ENCODE data around the gene PALLD.

Gene PALLD

GRCh38 chr4:168841000-168841671, 344.3 kb downstream of the PALLD start:
- DNase-seq, result no peak

DNA sequence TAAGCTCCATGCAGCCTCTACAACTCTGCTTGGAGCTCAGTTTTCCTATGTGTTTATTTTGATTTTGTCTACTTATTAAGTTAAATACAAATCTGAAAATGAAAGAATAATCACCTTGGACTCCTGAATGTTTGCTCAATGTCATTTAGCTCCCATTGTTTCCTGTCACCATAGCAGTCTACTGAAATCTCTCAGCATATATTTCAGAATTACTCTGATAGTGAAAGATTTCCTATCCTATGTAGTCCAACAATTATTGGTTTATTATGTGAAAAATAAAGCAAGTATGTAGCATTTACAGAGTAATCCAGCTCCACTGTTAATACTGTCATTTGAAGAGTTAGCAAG, 344.8 kb downstream of the PALLD start:
- DNase-seq, result no peak

- no peak for DNase-seq
Observed at GRCh38 chr4:168842186-168842585, 345.3 kb downstream of the PALLD start.

GRCh38 chr4:168843635-168844034, 346.8 kb downstream of the PALLD start:
- no peak for DNase-seq

DNA sequence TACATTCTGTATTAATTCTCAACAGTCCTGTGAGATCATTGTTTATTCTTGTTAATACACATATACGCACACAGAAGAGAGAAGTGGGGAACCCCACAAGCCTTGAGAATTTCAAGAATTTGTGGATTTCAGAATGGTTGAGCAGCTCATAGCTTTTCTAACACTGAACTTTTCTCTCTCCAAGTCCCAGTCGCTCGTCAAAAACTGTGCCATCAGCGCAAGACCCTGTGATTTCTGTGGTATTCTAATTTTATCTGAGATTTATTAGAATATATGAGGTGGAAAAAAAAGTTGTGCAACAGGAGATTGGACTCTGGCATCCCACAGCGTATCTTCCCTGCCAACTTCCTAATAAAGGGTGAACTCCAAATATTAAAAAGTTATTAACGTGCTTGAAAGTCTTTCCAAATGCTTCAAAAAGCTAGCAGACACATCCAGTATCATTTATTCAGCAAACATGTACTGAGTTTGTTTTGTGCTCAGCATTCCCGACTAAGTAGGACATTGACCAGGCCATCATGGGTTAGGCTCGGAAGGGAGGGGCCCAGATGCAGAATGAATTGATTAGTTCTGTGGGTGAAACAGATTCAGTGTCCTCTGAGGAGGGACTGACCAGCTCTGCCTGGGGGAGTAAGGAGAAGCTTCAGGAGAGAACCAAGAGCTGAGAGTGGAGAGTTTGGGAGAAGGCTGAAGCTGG, 347.6 kb downstream of the PALLD start:
- DNase-seq, result no peak

DNA sequence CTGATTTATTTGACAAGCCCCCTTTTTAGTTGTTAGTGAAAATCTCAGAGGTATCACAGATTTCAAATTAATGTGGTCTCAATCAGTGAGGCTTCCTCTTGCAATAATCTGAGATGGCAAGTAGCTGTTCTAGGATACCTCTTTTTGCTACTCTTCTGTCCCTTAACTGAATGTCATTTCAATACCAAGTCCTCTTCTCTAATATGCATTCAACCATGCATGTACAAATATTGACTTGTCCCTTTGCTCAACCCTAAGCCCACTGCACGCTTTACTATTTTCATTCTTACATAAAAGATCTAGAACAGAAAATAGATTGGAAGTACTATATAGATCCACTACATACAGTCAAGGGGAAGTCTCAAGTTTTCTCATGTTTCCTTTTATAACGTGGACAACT, 349.0 kb downstream of the PALLD start:
- DNase-seq, result no peak

DNA sequence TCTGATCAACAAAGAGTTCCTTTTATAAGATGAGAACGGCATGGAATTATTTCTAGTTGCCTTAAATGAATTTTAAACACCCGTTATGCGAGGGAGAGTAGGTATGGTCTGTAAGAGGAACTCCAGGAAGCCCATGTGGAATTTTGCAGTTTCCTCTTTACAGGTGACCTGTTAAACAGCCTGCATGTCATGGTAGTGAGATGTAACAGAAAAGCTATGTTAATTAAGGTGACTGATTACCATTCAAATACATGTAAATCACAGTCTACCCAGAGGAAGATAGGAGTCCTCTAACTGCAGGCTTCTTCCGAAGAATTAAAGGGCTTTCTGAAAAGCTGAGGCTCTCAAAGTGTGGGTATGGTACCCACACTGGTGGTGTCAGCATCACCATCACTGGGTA, 349.6 kb downstream of the PALLD start:
- DNase-seq, result no peak

- no peak for DNase-seq
Observed at GRCh38 chr4:168847771-168848502, 351.1 kb downstream of the PALLD start.

DNA sequence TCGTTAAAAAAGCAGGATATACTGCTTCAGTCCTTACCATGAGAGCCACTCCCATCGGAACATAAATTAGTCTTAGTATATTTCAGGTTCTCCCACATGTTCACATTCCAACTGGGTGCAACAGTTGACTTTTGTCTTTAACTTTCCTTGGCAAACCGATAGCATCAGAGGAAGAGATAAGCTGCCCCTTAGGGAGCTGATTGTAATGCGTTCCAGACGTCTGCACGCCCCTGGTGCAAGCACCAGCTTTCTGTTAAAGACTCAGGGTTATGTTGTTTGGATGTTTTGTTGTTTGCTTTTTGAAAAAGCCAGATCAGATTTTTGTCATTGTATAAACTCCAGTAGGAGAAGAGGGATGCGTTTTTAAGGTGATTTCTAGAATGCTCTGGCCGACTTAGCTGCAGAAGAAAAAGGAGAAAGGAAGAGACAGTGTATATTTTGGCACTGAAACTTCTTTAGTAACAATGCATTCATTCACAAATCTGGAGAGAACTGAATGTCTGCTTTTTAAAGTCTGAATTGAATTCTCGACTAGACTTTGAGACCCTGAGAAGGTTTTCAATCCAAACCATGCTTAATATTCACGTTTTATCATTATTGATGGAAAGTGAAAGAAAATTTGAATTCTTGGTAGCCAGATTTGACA, 352.3 kb downstream of the PALLD start:
- no peak for DNase-seq

DNA sequence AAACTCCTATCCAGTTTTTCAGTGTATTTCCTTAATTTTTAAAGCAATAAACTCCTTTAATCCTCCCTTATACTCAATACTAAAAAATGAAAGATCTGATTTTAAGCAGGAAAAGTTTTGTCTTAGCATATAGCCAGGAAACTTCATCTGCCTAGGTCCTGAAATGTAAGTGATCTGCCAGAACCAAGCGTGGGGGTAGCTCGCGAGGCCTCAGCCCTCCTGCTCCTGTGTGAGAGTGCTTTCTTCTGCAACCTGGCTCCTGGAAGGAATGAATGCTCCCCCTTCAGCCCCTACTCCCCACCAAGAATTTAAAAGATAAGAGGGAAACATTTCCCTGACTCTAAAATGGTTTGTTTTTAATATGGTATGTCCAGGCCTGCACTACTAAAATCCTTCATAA, 353.1 kb downstream of the PALLD start:
- no peak for DNase-seq

DNA sequence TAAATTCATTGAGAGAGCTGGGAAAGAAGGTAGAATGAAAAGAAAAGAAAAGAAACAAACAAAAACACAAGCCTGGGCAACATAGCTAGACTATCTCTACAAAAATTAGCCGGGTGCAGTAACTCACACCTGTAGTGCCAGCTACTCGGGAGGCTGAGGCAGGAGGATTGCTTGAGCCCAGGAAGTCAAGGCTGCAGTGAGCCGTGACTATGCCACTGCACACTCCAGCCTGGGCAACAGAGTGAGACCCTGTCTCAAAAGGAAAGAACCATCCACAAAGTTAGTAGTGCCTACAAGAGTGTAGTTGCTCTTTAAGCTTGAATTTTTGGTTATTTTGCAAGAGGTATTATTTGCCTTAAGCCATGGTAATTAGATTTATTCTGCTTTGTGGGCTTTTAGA, 355.5 kb downstream of the PALLD start:
- no peak for DNase-seq

DNA sequence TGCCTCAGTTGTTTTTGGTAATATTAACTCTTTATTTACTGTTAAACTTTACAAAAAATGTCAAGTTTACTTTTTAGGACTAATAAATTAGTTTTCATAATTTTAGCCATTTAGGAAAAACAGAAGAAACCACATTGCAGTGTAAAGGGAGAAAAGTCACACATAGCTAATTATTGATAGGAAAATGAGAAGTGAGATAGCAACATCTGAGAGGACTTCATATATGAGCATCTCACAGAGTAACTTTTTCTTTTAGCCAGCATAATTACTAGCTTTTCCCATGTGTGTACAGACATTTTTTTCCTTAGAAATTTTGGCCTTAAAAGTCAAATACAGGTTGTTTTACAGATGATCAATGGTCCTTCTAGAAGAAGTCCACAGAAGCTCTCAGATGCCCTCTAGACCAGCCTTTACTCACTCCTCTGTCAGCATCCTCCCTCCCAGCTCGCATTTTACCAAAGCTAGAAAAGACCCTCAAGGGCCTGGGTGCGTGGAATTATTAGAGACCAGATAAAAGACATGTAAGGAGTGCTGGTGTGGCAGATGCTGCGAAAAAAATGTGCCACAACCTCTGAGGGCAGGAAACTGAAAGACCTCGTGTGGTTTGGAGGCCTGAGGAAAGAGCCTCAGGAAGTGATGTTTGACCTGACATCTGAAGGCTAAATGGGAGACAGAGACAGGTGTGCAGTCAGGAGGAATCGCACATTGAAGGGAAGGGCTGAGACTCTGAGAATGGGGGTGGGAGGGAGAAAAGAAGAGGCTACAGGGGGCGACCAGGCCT, 356.3 kb downstream of the PALLD start:
- DNase-seq, result no peak

GRCh38 chr4:168853770-168854169, 356.9 kb downstream of the PALLD start:
- DNase-seq, result no peak

DNA sequence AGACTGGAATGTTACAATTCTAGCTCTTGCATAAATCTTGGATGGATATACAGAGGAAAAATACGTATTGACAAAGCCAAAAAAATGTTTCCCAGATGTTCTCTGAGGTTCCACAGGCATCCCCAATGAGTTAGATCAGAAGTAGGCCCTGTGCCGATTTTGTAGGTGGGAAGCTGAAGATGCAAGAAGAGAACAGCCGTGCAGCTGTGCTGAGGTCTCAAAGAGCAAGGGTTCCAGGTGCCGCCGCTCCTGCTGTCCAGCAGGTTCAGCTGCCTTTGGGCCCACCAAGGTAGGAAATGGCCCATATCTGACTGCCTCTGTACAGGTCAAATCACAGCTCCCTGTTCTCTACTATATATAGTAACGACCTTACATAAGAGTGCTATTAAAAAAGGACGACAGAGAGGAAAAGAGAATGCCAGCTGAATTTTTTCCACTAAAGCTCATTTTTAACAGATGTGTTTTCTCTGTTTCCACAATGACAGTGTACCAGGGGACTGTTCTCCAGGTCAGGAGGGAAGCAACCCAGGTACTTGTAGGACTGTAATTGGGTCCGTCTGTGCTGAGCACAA, 357.6 kb downstream of the PALLD start:
- no peak for DNase-seq

DNA sequence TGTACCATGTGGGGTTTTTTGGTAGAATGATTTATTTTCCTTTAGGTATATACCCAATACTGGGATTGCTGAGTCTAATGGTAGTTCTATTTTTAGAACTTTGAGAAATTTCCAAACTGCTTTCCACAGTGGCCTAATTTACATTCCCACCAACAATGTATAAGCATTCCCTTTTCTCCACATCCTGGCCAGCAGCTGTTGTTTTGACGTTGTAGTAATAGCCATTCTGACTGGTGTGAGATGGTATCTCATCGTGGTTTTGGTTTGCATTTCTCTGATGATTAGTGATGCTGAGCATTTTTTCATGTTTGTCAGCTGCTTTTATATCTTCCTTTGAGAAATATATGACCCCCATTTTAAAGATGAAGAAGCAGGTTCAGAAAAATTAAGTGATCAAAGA, 359.5 kb downstream of the PALLD start:
- no peak for DNase-seq

DNA sequence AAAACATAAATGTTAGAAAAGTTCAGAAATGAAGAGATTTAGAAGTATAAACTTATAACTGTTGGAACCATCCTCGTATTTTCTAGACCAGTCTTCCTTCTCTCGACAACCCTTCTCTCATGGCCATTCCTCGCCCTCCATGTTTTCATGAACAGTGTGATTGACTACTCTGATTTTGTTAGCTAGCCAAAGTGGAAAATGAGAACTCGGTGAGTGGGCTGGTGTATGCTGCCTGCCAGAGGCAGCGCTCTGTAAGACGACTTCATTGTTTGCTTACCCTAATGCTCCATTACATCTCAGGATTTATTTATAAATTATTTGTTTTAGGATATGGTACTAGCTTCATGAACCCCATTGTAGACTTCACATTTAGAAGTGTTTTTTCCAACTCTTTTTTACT, 360.2 kb downstream of the PALLD start:
- no peak for DNase-seq

GRCh38 chr4:168857546-168858314, 360.9 kb downstream of the PALLD start:
- no peak for DNase-seq

DNA sequence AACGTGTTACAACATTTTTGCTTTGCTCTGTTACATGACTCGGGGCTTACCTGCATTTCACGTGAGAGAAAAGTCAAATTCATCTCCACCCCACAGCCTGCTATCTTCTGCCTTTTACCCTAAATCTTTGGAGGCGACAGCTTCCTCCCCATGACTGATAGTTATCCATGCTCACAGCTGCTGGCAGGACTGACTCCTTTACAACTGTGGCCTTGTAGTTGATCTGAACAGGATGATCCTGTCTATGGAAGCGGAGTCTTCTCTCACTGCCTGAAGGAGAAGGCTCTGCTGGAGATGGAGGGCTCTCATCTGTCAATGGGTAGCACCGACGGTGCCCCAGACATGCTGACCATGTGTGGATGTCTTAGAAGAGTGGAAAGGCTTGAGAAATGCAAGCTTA, 362.2 kb downstream of the PALLD start:
- DNase-seq, result no peak

DNA sequence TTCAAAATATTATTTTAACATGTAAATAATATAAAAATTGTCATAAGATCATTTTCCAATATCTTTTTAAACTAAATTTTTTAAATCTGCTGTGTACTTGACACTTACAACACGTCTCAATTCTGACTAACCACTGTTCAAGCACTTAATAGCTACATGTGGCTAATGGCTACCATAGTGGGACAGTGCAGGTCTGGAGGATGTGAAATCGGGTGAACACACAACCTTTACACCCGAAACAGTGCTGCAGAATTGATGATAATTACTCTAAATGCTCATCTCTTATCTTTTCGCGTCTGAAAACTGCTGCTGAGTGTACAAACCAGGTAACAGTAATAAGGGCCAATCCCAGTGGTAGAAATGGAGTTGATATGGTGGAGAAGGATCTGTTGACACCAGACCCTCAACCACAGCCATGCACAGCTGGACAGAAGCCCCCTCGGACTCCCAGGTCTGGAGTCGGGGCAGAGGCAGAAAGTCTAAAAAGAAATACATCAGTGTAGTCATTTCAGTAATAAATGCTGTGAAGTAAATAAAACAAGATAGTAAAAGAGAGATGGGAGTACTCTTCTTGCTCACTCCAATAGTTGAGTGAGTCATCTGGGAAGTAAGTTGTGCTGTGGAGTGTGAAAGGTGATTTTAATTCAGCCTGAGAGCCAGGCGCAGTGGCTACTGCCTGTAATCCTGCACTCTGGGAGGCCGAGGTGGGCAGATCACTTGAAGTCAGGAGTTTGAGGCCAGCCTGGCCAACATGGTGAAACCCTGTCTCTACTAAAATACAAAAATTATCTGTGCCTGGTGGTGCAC, 363.2 kb downstream of the PALLD start:
- DNase-seq, result no peak

- DNase-seq, result no peak
Observed at GRCh38 chr4:168860827-168861226, 364.0 kb downstream of the PALLD start.

Measured in NCI-H774 (cell line).